ENCODE data around the gene TADA2B. TPM values are rescaled to one million over a fixed set of nuclear protein-coding genes. Genes with fewer than 3 reads are reported as not detected.

The TADA2B gene
- total RNA-seq, 1 experiment from 2014 or later, result 15.2 TPM

GRCh38 chr4:7094916-7095315 lies 51.7 kb downstream of the TADA2B start:
- no peak overlapping the region for H3K4me3 ChIP-seq (ENCODE audit: low read depth, low read length, poor library complexity, severe bottlenecking)
- intact Hi-C loops (cut with micrococcal nuclease; ENCODE audit: unreplicated experiment), result no loop called here
- no peaks in the 10 kb centered on the region for H3K9me3 ChIP-seq (ENCODE audit: low read depth, low read length, poor library complexity, severe bottlenecking)
- DNase-seq (ENCODE audit: low spot score), result no peak
- BruUV-seq (replicated peaks), result no TSS peak
- ChIA-PET POLR2A (ENCODE audit: low non-redundant PET) (no interaction called here), CTCF (no interaction called here)
- H3K4me1 ChIP-seq (ENCODE audit: insufficient read depth, low read length, poor library complexity, severe bottlenecking), result no peaks in the 10 kb centered on the region
- TF ChIP-seq, protein P1, sequence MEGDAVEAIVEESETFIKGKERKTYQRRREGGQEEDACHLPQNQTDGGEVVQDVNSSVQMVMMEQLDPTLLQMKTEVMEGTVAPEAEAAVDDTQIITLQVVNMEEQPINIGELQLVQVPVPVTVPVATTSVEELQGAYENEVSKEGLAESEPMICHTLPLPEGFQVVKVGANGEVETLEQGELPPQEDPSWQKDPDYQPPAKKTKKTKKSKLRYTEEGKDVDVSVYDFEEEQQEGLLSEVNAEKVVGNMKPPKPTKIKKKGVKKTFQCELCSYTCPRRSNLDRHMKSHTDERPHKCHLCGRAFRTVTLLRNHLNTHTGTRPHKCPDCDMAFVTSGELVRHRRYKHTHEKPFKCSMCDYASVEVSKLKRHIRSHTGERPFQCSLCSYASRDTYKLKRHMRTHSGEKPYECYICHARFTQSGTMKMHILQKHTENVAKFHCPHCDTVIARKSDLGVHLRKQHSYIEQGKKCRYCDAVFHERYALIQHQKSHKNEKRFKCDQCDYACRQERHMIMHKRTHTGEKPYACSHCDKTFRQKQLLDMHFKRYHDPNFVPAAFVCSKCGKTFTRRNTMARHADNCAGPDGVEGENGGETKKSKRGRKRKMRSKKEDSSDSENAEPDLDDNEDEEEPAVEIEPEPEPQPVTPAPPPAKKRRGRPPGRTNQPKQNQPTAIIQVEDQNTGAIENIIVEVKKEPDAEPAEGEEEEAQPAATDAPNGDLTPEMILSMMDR (conservative IDR thresholded peaks at IDR 0.05; ENCODE audit: low read depth, low read length), result no peak
- TF ChIP-seq EZH2 (IDR thresholded peaks at IDR 0.05; ENCODE audit: borderline replicate concordance, low read depth, low read length, poor library complexity, severe bottlenecking), result no peak
- no peaks in the 10 kb centered on the region for H3K36me3 ChIP-seq (ENCODE audit: insufficient read depth, low read length, poor library complexity, severe bottlenecking)
- H3K27me3 ChIP-seq (replicated peaks; ENCODE audit: insufficient read depth, low read depth, low read length, poor library complexity), result no peaks in the 10 kb centered on the region
- H3K27ac ChIP-seq (ENCODE audit: low read depth, low read length, poor library complexity, severe bottlenecking), result no peak overlapping the region

GRCh38 chr4:7095611-7096155 lies 52.5 kb downstream of the TADA2B start:
- no peaks in the 10 kb centered on the region for H3K9me3 ChIP-seq (ENCODE audit: low read depth, low read length, poor library complexity, severe bottlenecking)
- POLR2A ChIA-PET (ENCODE audit: low non-redundant PET), result interaction anchor here (0.6 kb wide), 1 partner anchor 186 kb away, joined by 5 read pairs; the partner anchor contains the start of gene TBC1D14
- no peak overlapping the region for H3K4me3 ChIP-seq (ENCODE audit: low read depth, low read length, poor library complexity, severe bottlenecking)
- intact Hi-C loops (cut with micrococcal nuclease; ENCODE audit: unreplicated experiment), result no loop called here
- TF ChIP-seq, protein P1 (conservative IDR thresholded peaks at IDR 0.05; ENCODE audit: low read depth, low read length), result no peak
- TF ChIP-seq EZH2 (IDR thresholded peaks at IDR 0.05; ENCODE audit: borderline replicate concordance, low read depth, low read length, poor library complexity, severe bottlenecking), result no peak
- no peak for DNase-seq (ENCODE audit: low spot score)
- H3K4me1 ChIP-seq (ENCODE audit: insufficient read depth, low read length, poor library complexity, severe bottlenecking), result no peaks in the 10 kb centered on the region
- H3K27me3 ChIP-seq (replicated peaks; ENCODE audit: insufficient read depth, low read depth, low read length, poor library complexity), result no peaks in the 10 kb centered on the region
- no peak overlapping the region for H3K27ac ChIP-seq (ENCODE audit: low read depth, low read length, poor library complexity, severe bottlenecking)
- H3K36me3 ChIP-seq (ENCODE audit: insufficient read depth, low read length, poor library complexity, severe bottlenecking), result no peaks in the 10 kb centered on the region
- CTCF ChIA-PET, result no interaction called here
- no TSS peak for BruUV-seq (replicated peaks)

DNA sequence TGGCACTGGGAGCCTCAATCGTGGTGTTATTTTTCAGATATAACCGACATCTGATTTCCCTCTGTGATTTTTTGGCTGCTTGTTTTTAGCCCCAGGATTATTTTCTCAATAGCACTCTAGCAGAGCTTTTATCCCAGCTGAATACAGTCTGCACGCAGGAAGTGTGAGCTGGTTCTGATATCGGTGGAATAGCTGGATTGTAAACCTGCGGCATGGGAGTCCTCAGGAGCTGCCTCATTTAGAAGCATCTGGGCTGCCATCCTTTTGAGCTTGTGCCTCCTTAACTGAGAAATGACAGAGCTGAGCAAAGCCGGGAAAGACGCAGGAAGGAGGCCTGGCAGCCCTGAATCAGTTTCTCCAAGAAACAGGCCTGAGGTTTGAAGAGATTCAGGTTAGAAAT lies 53.1 kb downstream of the TADA2B start:
- Histone ChIP-seq H3K27me3 (replicated peaks; ENCODE audit: insufficient read depth, low read depth, low read length, poor library complexity) (no peaks in the 10 kb centered on the region), H3K36me3 (ENCODE audit: insufficient read depth, low read length, poor library complexity, severe bottlenecking) (no peaks in the 10 kb centered on the region), H3K4me1 (ENCODE audit: insufficient read depth, low read length, poor library complexity, severe bottlenecking) (no peaks in the 10 kb centered on the region), H3K27ac (ENCODE audit: low read depth, low read length, poor library complexity, severe bottlenecking) (no peak overlapping the region), H3K4me3 (ENCODE audit: low read depth, low read length, poor library complexity, severe bottlenecking) (no peak overlapping the region), H3K9me3 (ENCODE audit: low read depth, low read length, poor library complexity, severe bottlenecking) (no peaks in the 10 kb centered on the region)
- intact Hi-C loops (cut with micrococcal nuclease; ENCODE audit: unreplicated experiment), result no loop called here
- DNase-seq (ENCODE audit: low spot score), result no peak
- BruUV-seq (replicated peaks), result no TSS peak
- POLR2A ChIA-PET (ENCODE audit: low non-redundant PET), result no interaction called here
- CTCF ChIA-PET, result no interaction called here
- TF ChIP-seq EZH2 (IDR thresholded peaks at IDR 0.05; ENCODE audit: borderline replicate concordance, low read depth, low read length, poor library complexity, severe bottlenecking), result no peak
- TF ChIP-seq, protein P1 (conservative IDR thresholded peaks at IDR 0.05; ENCODE audit: low read depth, low read length), result no peak
